Astrocyte (in vitro differentiated cells and primary cell): ENCODE measurements around the gene CCNL1.

Experiments
- EZH2 ChIP-seq: IDR thresholded peaks from 2 replicates; pipeline ENCODE4 v1.6.1; 2012; ENCODE audit warnings: mild to moderate bottlenecking, low read length, inconsistent platforms; ENCODE audit not compliant: insufficient read depth
- TF ChIP-seq, protein P1 (sequence below): IDR thresholded peaks from 2 replicates; pipeline ENCODE4 v1.5.1; 2011; ENCODE audit warnings: low read depth, mild to moderate bottlenecking, inconsistent platforms, low read length, moderate library complexity; ENCODE audit not compliant: insufficient read depth

GRCh38 chr3:157180262-157180661 is 20.3 kb upstream of the CCNL1 start:
- TF ChIP-seq EZH2: no peak
- TF ChIP-seq, protein P1, sequence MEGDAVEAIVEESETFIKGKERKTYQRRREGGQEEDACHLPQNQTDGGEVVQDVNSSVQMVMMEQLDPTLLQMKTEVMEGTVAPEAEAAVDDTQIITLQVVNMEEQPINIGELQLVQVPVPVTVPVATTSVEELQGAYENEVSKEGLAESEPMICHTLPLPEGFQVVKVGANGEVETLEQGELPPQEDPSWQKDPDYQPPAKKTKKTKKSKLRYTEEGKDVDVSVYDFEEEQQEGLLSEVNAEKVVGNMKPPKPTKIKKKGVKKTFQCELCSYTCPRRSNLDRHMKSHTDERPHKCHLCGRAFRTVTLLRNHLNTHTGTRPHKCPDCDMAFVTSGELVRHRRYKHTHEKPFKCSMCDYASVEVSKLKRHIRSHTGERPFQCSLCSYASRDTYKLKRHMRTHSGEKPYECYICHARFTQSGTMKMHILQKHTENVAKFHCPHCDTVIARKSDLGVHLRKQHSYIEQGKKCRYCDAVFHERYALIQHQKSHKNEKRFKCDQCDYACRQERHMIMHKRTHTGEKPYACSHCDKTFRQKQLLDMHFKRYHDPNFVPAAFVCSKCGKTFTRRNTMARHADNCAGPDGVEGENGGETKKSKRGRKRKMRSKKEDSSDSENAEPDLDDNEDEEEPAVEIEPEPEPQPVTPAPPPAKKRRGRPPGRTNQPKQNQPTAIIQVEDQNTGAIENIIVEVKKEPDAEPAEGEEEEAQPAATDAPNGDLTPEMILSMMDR: no peak
